HepG2 (cell line): Measurements from ENCODE around the gene SEC14L1. TPM values are rescaled to one million over a fixed set of nuclear protein-coding genes. Genes with fewer than 3 reads are reported as not detected.
A peak's percentile ranks its signal among the peaks of the same experiment; 100 is the strongest.

ENCODE experiments used
- ESRRA ChIP-seq: sonication (generic); formaldehyde crosslinking; IDR thresholded peaks from 2 replicates; pipeline ENCODE4 v1.5.1; 2020; ENCODE audit warnings: mild to moderate bottlenecking, low read depth, missing genetic modification reagents
- GATAD1 ChIP-seq: IDR thresholded peaks from 2 replicates; pipeline ENCODE4 v1.6.1; 2016; ENCODE audit warnings: missing genetic modification reagents, missing compliant biosample characterization
- HDAC2 ChIP-seq: sonication (generic); formaldehyde crosslinking; IDR thresholded peaks from 2 replicates; pipeline ENCODE4 v1.4.0; 2020; ENCODE audit warnings: missing genetic modification reagents
- HNF4G ChIP-seq, 2 experiments: sonication (generic) in 1 of 2; formaldehyde crosslinking in 1 of 2; IDR thresholded peaks; 2 replicates each; pipeline versions ENCODE4 v1.4.0 to v1.6.1; 2011 to 2020; ENCODE audit warnings: borderline replicate concordance in 2 of 2, low read depth in 2 of 2, mild to moderate bottlenecking in 2 of 2, low read length in 1 of 2, missing genetic modification reagents in 1 of 2, moderate library complexity in 1 of 2
- MED1 ChIP-seq: sonication (generic); formaldehyde crosslinking; IDR thresholded peaks from 2 replicates; pipeline ENCODE4 v1.4.0; 2020; ENCODE audit warnings: missing genetic modification reagents
- PHF21A ChIP-seq: sonication (generic); formaldehyde crosslinking; IDR thresholded peaks from 2 replicates; pipeline ENCODE4 v1.5.0; 2020; ENCODE audit warnings: mild to moderate bottlenecking, missing genetic modification reagents
- RBAK ChIP-seq: sonication (generic); formaldehyde crosslinking; IDR thresholded peaks from 2 replicates; pipeline ENCODE4 v1.5.1; 2020; ENCODE audit warnings: mild to moderate bottlenecking, missing genetic modification reagents
- SNAPC4 ChIP-seq: sonication (generic); formaldehyde crosslinking; IDR thresholded peaks from 2 replicates; pipeline ENCODE4 v1.4.0; 2020; ENCODE audit warnings: mild to moderate bottlenecking, missing genetic modification reagents
- THRA ChIP-seq: sonication (generic); formaldehyde crosslinking; IDR thresholded peaks from 2 replicates; pipeline ENCODE4 v1.4.0; 2020; ENCODE audit warnings: missing genetic modification reagents, borderline replicate concordance
- XRCC5 ChIP-seq: fragments of 200-400 bp; formaldehyde crosslinking; optimal IDR thresholded peaks from 2 replicates; pipeline ENCODE3; 2017; ENCODE audit warnings: mild to moderate bottlenecking, low read length
- YEATS4 ChIP-seq: sonication (generic); formaldehyde crosslinking; IDR thresholded peaks from 2 replicates; pipeline ENCODE4 v1.4.0; 2020; ENCODE audit warnings: missing genetic modification reagents, borderline replicate concordance
- ZNF343 ChIP-seq: sonication (generic); formaldehyde crosslinking; IDR thresholded peaks from 2 replicates; pipeline ENCODE4 v1.4.0; 2020; ENCODE audit warnings: mild to moderate bottlenecking, missing genetic modification reagents
- ZNF362 ChIP-seq: sonication (generic); formaldehyde crosslinking; IDR thresholded peaks from 2 replicates; pipeline ENCODE4 v1.4.0; 2020; ENCODE audit warnings: missing genetic modification reagents, mild to moderate bottlenecking, borderline replicate concordance
- ZNF609 ChIP-seq: sonication (generic); formaldehyde crosslinking; IDR thresholded peaks from 2 replicates; pipeline ENCODE4 v1.4.0; 2020; ENCODE audit warnings: mild to moderate bottlenecking, missing genetic modification reagents, borderline replicate concordance
- polyA plus RNA-seq, 8 experiments: library from polyadenylated mRNA; depleted of rRNA in 3 of 8; stranded (reverse) in 7 of 8; unstranded in 1 of 8; fragments of >200 nt; fragmentation: Illumina TruSeq in 4 of 8; extraction: Trizol in 4 of 8; gene quantifications; 2 replicates each; pipeline versions ENCODE4 v1.2.1 to v1.2.3, GENCODE V29; 2011 to 2016; ENCODE audit warnings: low read depth in 4 of 8, missing spikeins in 1 of 8, mixed read lengths in 1 of 8; ENCODE audit not compliant: insufficient read depth in 1 of 8
- total RNA-seq, 5 experiments: library from RNA; depleted of rRNA; stranded (reverse); fragments of >200 nt; fragmentation: Illumina TruSeq; extraction: Trizol; gene quantifications; 2 replicates each; pipeline ENCODE4 v1.2.3, GENCODE V29; 2016; ENCODE audit warnings: low read depth in 1 of 5

SEC14L1 gene
- total and polyA plus RNA-seq, 2 of the 13 experiments (the other 11 are each of a cell fraction or from before 2014, with no cell fraction given): 26.3 to 43.9 TPM

GRCh38 chr17:77111165-77111933 is 29.4 kb upstream of the SEC14L1 start (continued):
- 0 out of 2 replicates have a peak, but pooled peaks have one; percentile 8 for TF ChIP-seq GATAD1 (CRISPR knock-in tag)
- TF ChIP-seq XRCC5: peak; percentile 12
- 0 out of 2 replicates have a peak, but pooled peaks have one; percentile 15 for TF ChIP-seq MED1 (CRISPR knock-in tag)
- peak; percentile 55 for TF ChIP-seq HNF4G (IDR thresholded peaks at IDR 0.05; ENCODE audit: borderline replicate concordance, low read depth, low read length)
- peak; percentile 68; the same call in 1 of the 2 replicates for TF ChIP-seq HNF4G (CRISPR knock-in tag; IDR thresholded peaks at IDR 0.05; ENCODE audit: borderline replicate concordance, low read depth)
- peak; percentile 31; the same call in 1 of the 2 replicates for TF ChIP-seq YEATS4 (CRISPR knock-in tag)
- peak; percentile 61 for TF ChIP-seq HDAC2 (CRISPR knock-in tag)
- TF ChIP-seq ZNF343 (CRISPR knock-in tag): 0 out of 2 replicates have a peak, but pooled peaks have one; percentile 39
- 0 out of 2 replicates have a peak, but pooled peaks have one; percentile 36 for TF ChIP-seq THRA
- peak; percentile 49 for TF ChIP-seq ESRRA (CRISPR knock-in tag)
- peak; percentile 77; the same call in 1 of the 2 replicates for TF ChIP-seq ZNF609 (CRISPR knock-in tag)
- peak; percentile 98 for TF ChIP-seq ZNF362
- peak; percentile 63 for TF ChIP-seq PHF21A (CRISPR knock-in tag)
- 0 out of 2 replicates have a peak, but pooled peaks have one; percentile 19 for TF ChIP-seq RBAK (CRISPR knock-in tag)
- 0 out of 2 replicates have a peak, but pooled peaks have one; percentile 33 for TF ChIP-seq SNAPC4 (CRISPR knock-in tag)
